Measurements from ENCODE around the gene BSG. TPM values are rescaled to one million over a fixed set of nuclear protein-coding genes. Genes with fewer than 3 reads are reported as not detected.
A peak's percentile ranks its signal among the peaks of the same experiment; 100 is the strongest.

BSG gene
- total RNA-seq, 4 donors from 2014 or later: 303 to 400 (median 324) TPM

- Histone ChIP-seq H3K9me3 (no peaks in the 10 kb centered on the region), H3K4me1 (peaks cover 0 to 43% (median 9%) of the 10 kb centered on the region in 4 donors), H3K36me3 (peaks cover 0 to 31% (median 14%) of the 10 kb centered on the region in 3 donors), H3K27me3 (peaks cover 0 to 38% of the 10 kb centered on the region in 2 donors), H3K4me3 (no peak overlapping the region), H3K27ac (no peak overlapping the region)
- 49 to 72% methylated on average over 5 to 7 of the region's 10 CpGs for WGBS, 2 donors
- no peak for DNase-seq (ENCODE audit: low spot score in 2 of 2)
- TF ChIP-seq POLR2A (IDR thresholded peaks at IDR 0.05): no peak
- TF ChIP-seq CTCF (IDR thresholded peaks at IDR 0.05): no peak
- TF ChIP-seq EP300 (IDR thresholded peaks at IDR 0.05): no peak
Measured at GRCh38 chr19:585551-586110, 13.2 kb downstream of the BSG start.

GRCh38 chr19:588093-588740, 15.8 kb downstream of the BSG start:
- no peak for DNase-seq (ENCODE audit: low spot score in 2 of 2)
- WGBS, 2 donors: 13% methylated on average over 19 to 30 of the region's 41 CpGs
- peaks cover 0 to 5% (median 0%) of the 10 kb centered on the region in 3 donors for H3K36me3 ChIP-seq
- peaks cover 0 to 45% (median 9%) of the 10 kb centered on the region in 4 donors for H3K4me1 ChIP-seq
- H3K9me3 ChIP-seq: no peaks in the 10 kb centered on the region
- H3K4me3 ChIP-seq: no peak overlapping the region
- no peak overlapping the region for H3K27ac ChIP-seq
- no peak for TF ChIP-seq EP300 (IDR thresholded peaks at IDR 0.05)
- TF ChIP-seq POLR2A (IDR thresholded peaks at IDR 0.05): no peak
- no peak for TF ChIP-seq CTCF (IDR thresholded peaks at IDR 0.05)
- peaks cover 3 to 64% of the 10 kb centered on the region in 2 donors for H3K27me3 ChIP-seq

DNA sequence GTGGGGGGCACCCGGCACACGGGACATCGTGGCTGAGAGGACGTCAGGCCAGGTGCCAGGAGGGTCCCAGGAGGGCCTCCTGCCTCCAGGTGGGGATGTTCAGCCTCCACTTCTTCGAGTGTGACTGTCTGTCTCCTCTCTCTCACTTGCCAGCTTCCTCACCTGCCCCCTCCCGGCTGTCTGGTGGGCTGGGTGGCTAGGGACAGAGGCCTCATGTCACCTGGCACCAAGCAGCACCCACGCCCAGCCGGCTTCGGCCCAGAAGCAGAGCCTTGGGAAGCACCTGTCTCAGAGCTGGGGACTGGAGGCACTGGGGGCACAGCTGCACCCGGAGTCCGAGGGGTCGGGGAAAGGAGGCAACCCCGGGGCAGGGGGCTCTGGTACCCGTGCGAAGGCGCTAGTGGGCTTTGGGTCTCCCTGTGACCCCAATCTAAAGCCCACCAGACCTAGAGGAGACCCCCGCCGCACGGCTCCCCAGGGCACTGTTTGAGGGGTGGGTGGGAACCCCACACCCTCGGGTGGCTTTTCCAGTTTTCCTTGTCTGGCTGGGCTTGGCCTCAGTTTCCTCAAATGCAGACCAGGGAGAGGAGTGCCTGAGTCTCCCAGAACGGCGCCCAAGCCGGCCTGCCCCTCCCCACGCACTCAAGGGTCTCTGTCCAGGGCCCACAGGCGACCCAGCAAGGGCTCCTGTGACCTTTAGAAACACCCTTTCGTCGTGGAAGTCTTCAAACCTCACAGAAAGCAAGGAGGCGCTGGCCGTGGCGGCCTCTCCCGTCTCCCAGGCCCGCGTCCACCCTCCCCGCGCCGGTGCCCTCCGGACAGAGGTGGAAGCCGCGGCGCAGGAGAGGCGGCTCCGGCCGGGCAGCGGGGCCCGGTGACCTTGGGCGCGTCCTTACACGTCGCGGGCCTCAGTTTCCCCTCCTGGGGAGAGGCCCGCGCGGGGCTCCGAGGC, 16.6 kb downstream of the BSG start:
- DNase-seq (ENCODE audit: low spot score in 2 of 2): no peak
- no peak overlapping the region for H3K27ac ChIP-seq
- peaks cover 0 to 37% (median 9%) of the 10 kb centered on the region in 4 donors for H3K4me1 ChIP-seq
- WGBS, 2 donors: 17 to 31% methylated on average over 18 to 47 of the region's 54 CpGs
- H3K36me3 ChIP-seq: no peaks in the 10 kb centered on the region
- TF ChIP-seq EP300 (IDR thresholded peaks at IDR 0.05) (no peak), POLR2A (IDR thresholded peaks at IDR 0.05) (no peak), CTCF (IDR thresholded peaks at IDR 0.05) (no peak)
- H3K9me3 ChIP-seq: no peaks in the 10 kb centered on the region
- H3K4me3 ChIP-seq: no peak overlapping the region
- H3K27me3 ChIP-seq: peaks cover 3 to 68% of the 10 kb centered on the region in 2 donors

DNA sequence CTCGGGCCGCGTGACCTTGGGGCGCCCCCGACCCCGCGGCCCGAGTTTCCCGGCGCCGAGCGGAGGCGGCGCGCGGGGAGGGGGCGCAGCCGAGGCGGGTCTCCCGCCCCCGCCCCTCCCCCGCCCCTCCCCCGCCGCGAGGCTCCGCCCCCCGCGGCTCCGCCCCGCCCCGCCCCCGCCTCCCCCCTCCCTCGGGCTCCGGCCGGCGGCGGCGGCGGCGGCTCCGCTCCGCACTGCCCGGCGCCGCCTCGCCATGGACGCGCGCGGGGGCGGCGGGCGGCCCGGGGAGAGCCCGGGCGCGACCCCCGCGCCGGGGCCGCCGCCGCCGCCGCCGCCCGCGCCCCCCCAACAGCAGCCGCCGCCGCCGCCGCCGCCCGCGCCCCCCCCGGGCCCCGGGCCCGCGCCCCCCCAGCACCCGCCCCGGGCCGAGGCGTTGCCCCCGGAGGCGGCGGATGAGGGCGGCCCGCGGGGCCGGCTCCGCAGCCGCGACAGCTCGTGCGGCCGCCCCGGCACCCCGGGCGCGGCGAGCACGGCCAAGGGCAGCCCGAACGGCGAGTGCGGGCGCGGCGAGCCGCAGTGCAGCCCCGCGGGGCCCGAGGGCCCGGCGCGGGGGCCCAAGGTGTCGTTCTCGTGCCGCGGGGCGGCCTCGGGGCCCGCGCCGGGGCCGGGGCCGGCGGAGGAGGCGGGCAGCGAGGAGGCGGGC, 17.4 kb downstream of the BSG start, which contains the start of gene HCN2:
Gene HCN2 (plus strand): TSS at position 189 of the 703 bp plus-strand sequence. CDS start 65 bp downstream, at position 254.
- H3K4me3 ChIP-seq: peak within 1 kb of the TSS in 1 of 4 donors; percentile 30
- H3K27me3 ChIP-seq: peaks cover 3 to 71% of the 10 kb centered on the region in 2 donors
- peaks cover 0 to 33% (median 9%) of the 10 kb centered on the region in 4 donors for H3K4me1 ChIP-seq
- H3K36me3 ChIP-seq: no peaks in the 10 kb centered on the region
- DNase-seq (ENCODE audit: low spot score in 2 of 2): no peak
- no peaks in the 10 kb centered on the region for H3K9me3 ChIP-seq
- 1% methylated on average over 28 of the region's 132 CpGs; no CpG with 5 or more reads in 1 of the 2 donors for WGBS, 2 donors
- TF ChIP-seq EP300 (IDR thresholded peaks at IDR 0.05) (no peak), POLR2A (IDR thresholded peaks at IDR 0.05) (no peak), CTCF (IDR thresholded peaks at IDR 0.05) (no peak)
- no peak within 1 kb of the TSS for H3K27ac ChIP-seq
